ENCODE data around the gene NMNAT3.

GRCh38 chr3:139686624-139687023, 8.9 kb upstream of the NMNAT3 start:
- TF ChIP-seq CTCF (conservative IDR thresholded peaks at IDR 0.05; ENCODE audit: low read length) (no peak), EZH2phosphoT487 (IDR thresholded peaks at IDR 0.05; ENCODE audit: borderline replicate concordance) (no peak)

All from Loucy (cell line).